IMR-90 (cell line): ENCODE data around the gene MAGEA9. TPM values are rescaled to one million over a fixed set of nuclear protein-coding genes. Genes with fewer than 3 reads are reported as not detected.

Source experiments
- ATAC-seq: fragments of 200-7000 bp; cut with Tn5 transposase; 2 replicates; pipeline ENCODE4 v1.9.1; 2020; ENCODE audit warnings: low read depth, mild to moderate bottlenecking, moderate library complexity
- BruUV-seq: library from RNA; stranded (reverse); fragments of 400-500 nt; replicated peaks from 2 replicates; lab custom pipeline; 2021; lab: Mats Ljungman, UMichigan
- CTCF ChIA-PET: fragments of 300-600 bp; formaldehyde crosslinking; extraction: SDS; loops from one replicate; lab custom pipeline; 2021; ENCODE audit warnings: antibody characterized with exemption; lab: Yijun Ruan, JAX
- POLR2A ChIA-PET: fragments of 300-600 bp; sonication (Branson Sonifier 250); formaldehyde crosslinking; loops from one replicate; lab custom pipeline; 2022; ENCODE audit warnings: antibody characterized with exemption; ENCODE audit not compliant: unreplicated experiment; lab: Charles Lee
- DNase-seq: peaks from one replicate; pipeline ENCODE4 v3.0.0; 2013
- H2AFZ ChIP-seq: replicated peaks from 2 replicates; pipeline ENCODE3; 2013; ENCODE audit warnings: low read length, mild to moderate bottlenecking; ENCODE audit not compliant: poor library complexity
- H2AK5ac ChIP-seq: 2 replicates; pipeline ENCODE4 v1.6.1; 2013; ENCODE audit warnings: low read depth, low read length, inconsistent platforms
- H2AK9ac ChIP-seq: replicated peaks from 2 replicates; pipeline ENCODE3; 2013; ENCODE audit warnings: mild to moderate bottlenecking, low read depth, low read length, moderate library complexity; ENCODE audit not compliant: poor library complexity
- H2BK120ac ChIP-seq: 2 replicates; pipeline ENCODE4 v1.6.1; 2013; ENCODE audit warnings: low read depth, low read length, inconsistent platforms
- H2BK15ac ChIP-seq: 3 replicates; pipeline ENCODE4 v1.6.1; 2013; ENCODE audit warnings: low read depth, low read length, inconsistent platforms
- H2BK20ac ChIP-seq: 2 replicates; pipeline ENCODE4 v1.6.1; 2013; ENCODE audit warnings: low read depth, mild to moderate bottlenecking, inconsistent platforms, low read length, moderate library complexity
- H2BK5ac ChIP-seq: 2 replicates; pipeline ENCODE4 v1.6.1; 2013; ENCODE audit warnings: mild to moderate bottlenecking, low read depth, low read length, inconsistent platforms; ENCODE audit not compliant: poor library complexity, severe bottlenecking
- H3K14ac ChIP-seq: replicated peaks from 2 replicates; pipeline ENCODE4 v1.6.1; 2013; ENCODE audit warnings: low read depth, low read length, inconsistent platforms
- H3K18ac ChIP-seq: 2 replicates; pipeline ENCODE4 v1.6.1; 2013; ENCODE audit warnings: low read depth, low read length, control low read depth
- H3K23ac ChIP-seq: 2 replicates; pipeline ENCODE4 v1.6.1; 2013; ENCODE audit warnings: low read depth, low read length, inconsistent platforms
- H3K27ac ChIP-seq: 2 replicates; pipeline ENCODE4 v1.5.1; 2013; ENCODE audit warnings: mild to moderate bottlenecking, control low read depth, low read length; ENCODE audit not compliant: insufficient read depth
- H3K27me3 ChIP-seq: 2 replicates; pipeline ENCODE4 v1.6.1; 2013; ENCODE audit warnings: low read length; ENCODE audit not compliant: control insufficient read depth, insufficient read depth
- H3K36me3 ChIP-seq: 2 replicates; pipeline ENCODE4 v1.6.1; 2013; ENCODE audit warnings: low read length, mixed read lengths; ENCODE audit not compliant: control insufficient read depth, insufficient read depth
- H3K4ac ChIP-seq: 2 replicates; pipeline ENCODE4 v1.6.1; 2013; ENCODE audit warnings: low read depth, low read length, inconsistent platforms
- H3K4me1 ChIP-seq: 2 replicates; pipeline ENCODE4 v1.6.1; 2013; ENCODE audit warnings: low read length, mixed read lengths; ENCODE audit not compliant: control insufficient read depth, insufficient read depth
- H3K4me2 ChIP-seq: 2 replicates; pipeline ENCODE4 v1.6.1; 2013; ENCODE audit warnings: low read depth, mild to moderate bottlenecking, control low read depth, low read length, moderate library complexity
- H3K4me3 ChIP-seq: 2 replicates; pipeline ENCODE4 v1.5.1; 2013; ENCODE audit warnings: low read depth, mild to moderate bottlenecking, control low read depth, low read length, moderate library complexity; ENCODE audit not compliant: insufficient read depth
- H3K56ac ChIP-seq: 2 replicates; pipeline ENCODE4 v1.6.1; 2013; ENCODE audit warnings: low read length, inconsistent platforms; ENCODE audit not compliant: insufficient read depth; ENCODE audit errors: extremely low read depth
- H3K79me1 ChIP-seq, 2 experiments: 2 replicates each; pipeline ENCODE4 v1.6.1; 2013; ENCODE audit warnings: low read length in 2 of 2, inconsistent platforms in 1 of 2, low read depth in 1 of 2
- H3K9ac ChIP-seq: 2 replicates; pipeline ENCODE4 v1.6.1; 2013; ENCODE audit warnings: low read depth, low read length, control low read depth
- H3K9me1 ChIP-seq: 2 replicates; pipeline ENCODE4 v1.6.1; 2013; ENCODE audit warnings: low read length, inconsistent platforms; ENCODE audit not compliant: insufficient read depth
- H3K9me3 ChIP-seq: 2 replicates; pipeline ENCODE4 v1.6.1; 2013; ENCODE audit warnings: low read length; ENCODE audit not compliant: control insufficient read depth, insufficient read depth
- H4K20me1 ChIP-seq: 2 replicates; pipeline ENCODE4 v1.6.1; 2013; ENCODE audit warnings: low read length, inconsistent platforms; ENCODE audit not compliant: insufficient read depth
- H4K5ac ChIP-seq: 2 replicates; pipeline ENCODE4 v1.6.1; 2013; ENCODE audit warnings: mild to moderate bottlenecking, low read depth, low read length, control low read depth
- H4K8ac ChIP-seq, 2 experiments: 2 replicates each; pipeline ENCODE4 v1.6.1; 2013; ENCODE audit warnings: low read depth in 2 of 2, low read length in 2 of 2, control low read depth in 1 of 2, inconsistent platforms in 1 of 2
- H4K91ac ChIP-seq: 2 replicates; pipeline ENCODE4 v1.6.1; 2013; ENCODE audit warnings: low read depth, low read length, inconsistent platforms; ENCODE audit not compliant: insufficient read depth
- POLR2A ChIP-seq: IDR thresholded peaks from 2 replicates; pipeline ENCODE4 v1.6.1; 2012; ENCODE audit warnings: mild to moderate bottlenecking, low read depth, low read length
- WGBS, 2 experiments: methylation state at CpG; one replicate each; pipeline versions ENCODE4 v1.1.5 to v1.1.7; 2013; ENCODE audit warnings: missing lambda C conversion rate in 2 of 2; ENCODE audit not compliant: insufficient read length in 1 of 2; ENCODE audit errors: extremely low coverage in 2 of 2; 5-methylcytosine and 5-hydroxymethylcytosine counted together
- dilution Hi-C: fragments of 300-500 bp; cut with HindIII; formaldehyde crosslinking; loops from one replicate; pipeline ENCODE4 v1.14.3; 2018; ENCODE audit warnings: low sequenced_read_pairs; ENCODE audit not compliant: unreplicated experiment
- in situ Hi-C: fragments of 300-500 bp; cut with MboI; formaldehyde crosslinking; loops from 3 replicates; pipeline ENCODE4 v1.14.3; 2019; ENCODE audit warnings: low sequenced_read_pairs, inconsistent platforms, mixed read lengths
- intact Hi-C: fragments of 100-400 bp; cut with micrococcal nuclease; formaldehyde crosslinking; loops from 2 replicates; pipeline ENCODE4 v1.10.0; 2022
- polyA plus RNA-seq, 3 experiments: library from polyadenylated mRNA; depleted of rRNA; stranded (reverse); fragments of >200 nt; gene quantifications; 2 replicates each; pipeline ENCODE4 v1.2.3, GENCODE V29; 2012; ENCODE audit warnings: low replicate concordance in 1 of 3
- total RNA-seq: library from RNA; depleted of rRNA; stranded (reverse); fragments of >200 nt; gene quantifications from 2 replicates; pipeline ENCODE4 v1.2.3, GENCODE V29; 2012

Gene MAGEA9
- total and polyA plus RNA-seq, 2 of the 4 experiments (the other 2 are of a cell fraction), result not detected

- no peak overlapping the region for H3K56ac ChIP-seq
- peak overlapping the region in 1 of 2 experiments; percentile 59; a peak in 2 of 4 replicates for H4K8ac ChIP-seq
- ChIA-PET POLR2A (no interaction called here), CTCF (interaction anchor here (0.6 kb wide), 1 partner anchor 17 kb away, joined by 5 read pairs; no protein-coding TSS in a partner anchor)
- H4K5ac ChIP-seq, result peak overlapping the region; percentile 75; the same call in 1 of the 2 replicates
- peak overlapping the region; percentile 15 for H3K4me3 ChIP-seq
- H3K79me1 ChIP-seq, result no peaks in the 10 kb centered on the region
- H3K9me1 ChIP-seq, result no peaks in the 10 kb centered on the region
- 11% methylated on average over 7 of the region's 18 CpGs; no CpG with 5 or more reads in 1 of the 2 experiments for WGBS, 2 experiments
- no peaks in the 10 kb centered on the region for H3K4me1 ChIP-seq
- no peak overlapping the region for H3K23ac ChIP-seq
- DNase-seq (peak; percentile 17), ATAC-seq (peak; percentile 72)
- H3K27me3 ChIP-seq, result no peaks in the 10 kb centered on the region
- H3K14ac ChIP-seq, result no peak overlapping the region; the same call in 1 of the 2 replicates
- peak overlapping the region; percentile 0 for H2AK9ac ChIP-seq
- no peaks in the 10 kb centered on the region for H4K20me1 ChIP-seq
- no peak overlapping the region for H2BK20ac ChIP-seq
- no peak for TF ChIP-seq POLR2A
- H4K91ac ChIP-seq, result no peak overlapping the region
- H2BK5ac ChIP-seq, result no peak overlapping the region
- no peak overlapping the region for H2AK5ac ChIP-seq
- no peak overlapping the region; the same call in 1 of the 2 replicates for H2BK120ac ChIP-seq
- BruUV-seq, result no TSS peak
- no peaks in the 10 kb centered on the region for H3K9me3 ChIP-seq
- H2BK15ac ChIP-seq, result no peak overlapping the region
- in situ Hi-C loops, result loop anchor here (25.0 kb wide), 1 partner anchor 118 kb away; the partner anchor contains the start of gene MAGEA11
- H3K27ac ChIP-seq, result peak overlapping the region; percentile 5; the same call in 1 of the 2 replicates
- peak overlapping the region; percentile 32; the same call in 1 of the 2 replicates for H3K4ac ChIP-seq
- H2AFZ ChIP-seq, result peak overlapping the region; percentile 91
- H3K4me2 ChIP-seq, result peak overlapping the region; percentile 81
- H3K36me3 ChIP-seq, result no peaks in the 10 kb centered on the region
- intact Hi-C loops, result no loop called here
- H3K9ac ChIP-seq, result peak overlapping the region; percentile 60
- 0 out of 2 replicates have a peak overlapping the region, but pooled peaks have one; percentile 5 for H3K18ac ChIP-seq
- dilution Hi-C loops, result no loop called here
These were observed 48.6 kb downstream of the MAGEA9 start for GRCh38 chrX:149830192-149830873.
